NCI-H1105 treated with DMSO at 0.1 percent for 48 hours (cell line): ENCODE measurements around the gene SSC5D.

ENCODE experiments used
- DNase-seq: peaks from one replicate; lab custom pipeline; 2025; lab: John Stamatoyannopoulos, UW

Gene SSC5D

DNA sequence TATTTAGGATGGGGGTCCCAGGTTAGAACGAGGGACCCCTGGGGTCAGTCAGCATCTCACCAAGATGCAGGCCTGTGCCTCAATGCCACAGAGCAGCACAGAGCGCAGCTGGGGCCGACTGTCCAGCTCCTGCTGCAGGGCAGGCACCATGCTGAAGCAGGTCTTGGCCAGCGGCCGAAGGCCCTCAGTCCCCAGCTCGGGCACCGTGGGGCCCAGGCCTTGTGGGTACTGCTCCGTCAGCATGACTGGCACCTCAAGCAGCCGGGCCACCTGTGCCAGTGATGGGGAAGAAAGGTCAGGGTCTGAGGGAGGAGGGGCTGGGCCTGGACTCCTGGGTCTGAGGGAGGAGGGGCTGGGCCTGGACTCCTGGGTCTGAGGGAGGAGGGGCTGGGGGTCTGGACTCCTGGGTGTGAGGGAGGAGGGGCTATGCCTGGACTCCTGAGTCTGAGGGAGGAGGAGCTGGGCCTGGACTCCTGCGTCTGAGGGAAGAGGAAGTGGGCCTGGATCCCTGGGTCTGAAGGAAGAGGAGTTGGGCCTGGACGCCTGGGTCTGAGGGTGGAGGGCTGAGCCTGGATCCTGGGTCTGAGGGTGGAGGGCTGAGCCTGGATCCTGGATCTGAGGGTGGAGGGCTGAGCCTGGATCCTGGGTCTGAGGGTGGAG, 32.5 kb upstream of the SSC5D start:
- no peak for DNase-seq

DNA sequence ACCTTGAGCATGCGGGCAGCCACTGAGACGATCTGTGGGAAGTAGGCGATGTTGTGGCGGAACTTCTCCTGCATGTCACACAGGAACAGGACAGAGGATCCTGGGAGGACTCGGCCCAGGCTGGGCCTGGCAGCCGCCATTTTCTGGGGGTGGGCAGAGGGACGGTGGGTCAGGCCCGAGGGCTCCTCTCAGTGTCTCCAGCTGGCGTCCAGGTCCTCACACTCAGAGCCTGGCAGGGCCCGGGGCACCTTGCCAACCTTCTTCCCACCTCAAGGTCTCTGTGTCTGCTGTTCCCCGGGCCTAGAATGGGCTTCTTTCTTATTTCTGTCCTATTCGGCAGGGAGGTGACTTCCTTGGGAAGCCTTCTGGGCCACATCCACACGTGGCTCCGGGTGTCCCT, 31.9 kb upstream of the SSC5D start:
- DNase-seq = no peak

DNA sequence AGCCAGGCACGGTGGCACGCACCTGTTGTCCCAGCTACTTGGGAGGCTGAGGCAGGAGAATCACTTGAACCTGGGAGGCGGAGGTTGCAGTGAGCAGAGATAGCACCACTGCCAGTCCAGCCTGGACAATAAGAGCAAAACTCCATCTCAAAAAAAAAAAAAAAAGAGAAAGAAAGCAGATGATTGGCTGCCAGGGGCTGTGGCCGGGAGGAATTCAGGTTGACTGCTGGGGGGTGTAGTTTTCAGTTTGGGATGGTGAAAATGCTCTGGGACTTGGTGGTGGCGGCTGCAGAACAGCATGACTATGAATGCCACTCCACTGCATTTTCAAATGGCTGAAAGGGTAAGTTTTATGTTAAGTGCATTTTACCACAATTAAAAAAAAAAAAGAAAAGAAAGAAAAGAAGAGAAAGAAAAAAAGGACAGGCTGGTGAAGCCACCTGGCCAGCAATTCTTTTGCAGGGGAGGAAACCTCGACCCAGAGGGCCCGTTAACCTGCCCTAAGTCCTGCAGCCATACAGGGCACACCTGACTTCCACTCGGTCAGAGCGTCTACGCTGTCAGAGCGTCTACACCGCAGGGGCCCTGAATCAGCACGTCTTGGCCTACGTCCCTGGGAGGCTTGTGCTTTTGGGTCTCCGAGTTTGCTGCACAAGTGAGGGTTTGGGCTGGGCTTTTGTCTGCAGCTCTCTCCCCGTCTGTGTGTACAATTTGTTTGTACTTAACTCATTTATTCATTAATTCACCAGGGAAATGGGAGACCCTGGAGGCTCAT, 30.4 kb upstream of the SSC5D start:
- DNase-seq = no peak

DNA sequence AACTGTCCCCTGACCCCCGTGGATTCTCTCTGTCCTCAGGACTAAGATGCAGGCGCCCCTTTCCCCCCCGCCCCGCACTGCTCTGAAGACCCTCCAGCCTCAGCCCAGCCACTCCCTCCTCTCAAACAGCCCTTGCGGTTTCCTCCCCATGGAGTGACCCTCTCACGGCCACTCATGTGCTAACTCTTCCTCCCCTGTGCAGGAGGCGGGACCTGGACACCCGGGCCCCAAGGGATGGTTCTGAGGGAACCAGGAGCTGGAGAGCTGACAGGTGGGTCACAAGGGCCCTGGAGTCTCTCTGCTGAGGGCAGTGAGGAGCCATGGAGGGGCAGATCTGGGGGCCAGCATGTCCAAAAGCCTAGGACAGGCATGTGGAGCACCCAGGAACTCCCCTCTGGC, 28.7 kb upstream of the SSC5D start:
- no peak for DNase-seq

DNA sequence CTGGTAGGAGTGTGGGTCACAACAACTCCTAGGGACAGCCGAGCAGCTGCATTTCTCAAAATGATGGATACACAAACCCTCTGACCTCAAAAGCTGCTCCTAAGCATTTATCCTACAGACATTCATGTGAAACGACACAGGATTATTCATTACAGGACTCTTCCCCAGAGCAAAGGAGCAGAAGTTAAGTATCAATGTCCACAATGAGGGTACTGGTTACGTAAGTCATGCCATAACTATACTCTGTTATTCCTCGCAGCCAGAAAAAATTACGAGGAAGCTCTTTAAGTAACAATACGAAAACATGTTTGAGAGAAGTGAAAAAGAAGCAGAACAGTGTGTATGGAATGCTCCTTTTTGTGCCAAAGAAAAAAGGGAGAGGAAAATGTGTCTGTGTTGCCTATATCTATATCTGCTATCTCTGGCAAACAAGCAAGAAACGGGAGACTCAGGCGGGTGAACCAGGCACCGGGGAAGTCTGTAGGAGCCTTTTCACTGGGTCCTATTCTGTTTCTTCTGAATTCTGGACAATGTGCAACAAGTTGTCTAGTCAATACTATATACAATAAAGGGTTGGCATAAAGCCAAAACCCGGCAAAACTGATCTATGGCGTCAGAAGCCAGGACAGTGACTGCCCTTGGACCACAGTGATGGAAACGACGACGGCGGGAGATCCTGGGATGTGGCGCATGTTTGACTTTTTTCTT, 28.1 kb upstream of the SSC5D start:
- no peak for DNase-seq

DNA sequence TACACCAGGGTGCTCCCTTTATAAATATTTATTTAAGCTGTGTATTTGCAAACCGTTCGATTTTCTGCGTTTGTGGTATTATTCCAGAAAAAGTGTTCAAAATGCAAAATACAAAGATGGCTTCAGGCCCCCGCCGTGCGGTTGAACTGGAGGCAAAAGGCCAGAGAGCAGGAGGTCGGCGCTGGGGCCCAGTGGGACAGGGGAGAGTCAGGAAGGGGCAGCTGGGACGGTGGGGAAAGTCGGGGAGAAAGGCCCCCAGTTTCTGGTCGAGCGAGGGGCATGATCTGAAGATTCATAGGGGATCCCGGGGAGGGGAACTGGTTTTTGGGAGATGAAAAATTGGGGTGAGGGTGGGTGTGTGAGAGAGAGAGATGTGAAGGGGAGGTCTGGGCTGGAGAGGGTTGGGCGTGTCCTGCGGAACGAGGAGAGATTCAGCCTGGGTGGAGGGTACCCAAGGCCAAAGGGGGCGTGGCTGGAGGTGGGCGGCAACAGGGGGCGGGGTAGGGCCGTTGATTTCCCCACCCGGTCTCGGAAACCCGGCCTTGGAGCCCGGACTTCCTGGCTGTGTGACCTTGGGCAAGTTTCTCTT, 27.5 kb upstream of the SSC5D start:
- DNase-seq = peak; percentile 18

DNA sequence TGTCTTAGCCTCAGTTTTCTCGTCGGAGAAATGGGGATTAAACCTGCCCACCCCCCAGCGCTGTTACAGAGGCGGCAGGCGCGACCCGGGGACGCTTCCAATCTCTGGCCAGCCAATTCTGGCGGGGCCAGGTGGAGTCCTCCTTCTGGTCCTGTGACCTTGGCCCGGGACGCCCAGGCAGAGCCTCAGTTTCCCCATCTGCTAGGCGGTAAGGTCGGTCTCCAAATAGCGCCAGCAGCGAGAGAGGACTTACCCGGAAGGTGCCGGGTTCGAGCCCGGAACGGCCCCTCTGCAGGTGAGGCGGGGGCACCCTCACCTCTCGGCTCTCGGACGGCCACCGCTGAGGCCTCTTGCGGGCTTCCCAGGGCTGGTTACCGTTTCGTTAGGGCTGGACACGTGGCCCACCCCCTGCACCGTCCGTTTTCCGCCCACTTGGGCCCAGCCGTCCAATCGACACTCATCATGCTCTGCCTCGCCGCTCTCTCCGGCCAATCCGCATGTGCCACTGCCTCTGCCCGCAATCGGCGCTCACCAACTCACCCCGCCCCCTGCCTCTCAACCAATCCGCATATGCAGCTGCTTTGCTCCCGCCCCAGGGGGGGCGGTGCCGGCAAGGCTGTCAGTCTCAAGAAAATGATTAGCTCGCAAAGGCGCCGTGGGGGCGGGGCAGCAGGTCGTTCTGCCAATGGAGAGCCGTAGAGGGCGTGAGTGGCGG, 26.8 kb upstream of the SSC5D start, which contains the start of gene ISOC2:
Gene ISOC2, minus strand, starts transcription at position 384 of the 715 bp plus-strand sequence. CDS start 5,156 bp downstream, outside the sequence.
- DNase-seq = peak; percentile 99

DNA sequence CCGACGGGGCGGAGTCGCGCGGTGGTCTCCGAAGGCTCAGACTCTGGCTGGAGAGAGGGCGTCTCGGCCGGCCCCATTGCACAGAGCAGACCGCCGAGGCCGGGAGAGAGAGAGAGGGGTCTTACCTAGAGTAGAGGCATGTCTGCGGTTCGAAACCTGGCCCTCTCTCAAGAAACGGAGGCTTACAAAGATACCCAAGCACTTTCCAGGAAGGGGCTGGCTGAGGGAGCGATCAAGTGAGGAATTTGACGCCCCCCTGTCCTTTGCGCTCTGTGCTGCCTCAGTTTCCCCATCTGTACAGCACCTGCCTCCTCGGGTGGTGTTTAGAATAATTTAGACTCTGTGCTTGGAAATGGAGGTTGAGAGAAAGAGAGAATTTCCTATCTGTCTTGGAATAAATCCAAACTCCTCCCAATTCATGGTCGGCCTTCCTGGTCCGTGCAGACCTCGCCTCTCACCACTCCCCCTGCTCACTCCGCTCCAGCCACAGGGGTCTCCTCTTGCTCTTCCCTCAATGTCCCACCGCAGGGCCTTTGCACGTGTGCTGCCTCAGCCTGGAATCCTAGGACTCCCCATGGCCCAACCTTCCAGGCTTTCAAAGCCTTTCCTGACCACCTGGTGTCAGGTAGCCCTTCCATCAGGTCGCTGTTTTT, 26.1 kb upstream of the SSC5D start:
- no peak for DNase-seq

DNA sequence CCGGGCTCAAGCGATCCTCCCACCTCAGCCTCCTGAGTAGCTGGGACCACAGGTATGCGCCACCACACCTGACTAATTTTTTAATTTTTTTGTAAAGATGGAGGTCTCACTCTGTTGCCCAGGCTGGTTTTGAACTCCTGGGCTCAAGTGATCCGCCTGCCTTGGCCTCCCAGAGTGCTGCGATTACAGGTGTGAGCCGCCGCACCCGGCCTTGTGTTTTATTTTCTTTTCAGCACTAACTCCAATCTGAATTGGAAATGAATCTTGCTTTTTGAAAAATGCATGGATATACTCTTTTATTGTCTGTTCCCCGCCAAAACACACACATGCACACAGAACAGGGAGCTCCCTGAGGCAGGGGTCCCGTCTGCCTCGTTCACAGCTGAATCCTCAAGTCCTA, 25.5 kb upstream of the SSC5D start:
- no peak for DNase-seq

DNA sequence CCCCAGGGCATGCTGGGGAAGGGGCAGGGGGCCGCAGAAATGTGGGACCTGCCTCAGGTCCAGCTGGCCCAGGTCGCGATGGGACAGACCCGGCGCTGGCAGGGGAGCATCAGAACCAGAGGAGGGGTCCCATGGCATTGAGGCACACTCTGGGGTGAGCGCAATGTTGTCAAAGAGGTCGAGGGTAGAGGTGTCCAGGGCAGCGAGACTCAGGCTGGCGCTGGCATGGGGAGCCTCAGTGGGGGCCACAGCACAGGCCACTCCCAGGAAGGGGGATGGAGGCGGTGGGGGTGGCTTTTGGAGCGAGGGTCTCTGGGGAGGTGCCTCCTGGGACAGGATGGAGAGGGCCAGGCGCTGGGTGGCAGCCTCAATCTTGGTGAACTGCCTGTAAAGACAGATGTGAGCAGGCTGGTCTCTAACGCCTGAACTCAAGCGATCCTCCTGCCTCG, 24.6 kb upstream of the SSC5D start:
- DNase-seq = no peak

DNA sequence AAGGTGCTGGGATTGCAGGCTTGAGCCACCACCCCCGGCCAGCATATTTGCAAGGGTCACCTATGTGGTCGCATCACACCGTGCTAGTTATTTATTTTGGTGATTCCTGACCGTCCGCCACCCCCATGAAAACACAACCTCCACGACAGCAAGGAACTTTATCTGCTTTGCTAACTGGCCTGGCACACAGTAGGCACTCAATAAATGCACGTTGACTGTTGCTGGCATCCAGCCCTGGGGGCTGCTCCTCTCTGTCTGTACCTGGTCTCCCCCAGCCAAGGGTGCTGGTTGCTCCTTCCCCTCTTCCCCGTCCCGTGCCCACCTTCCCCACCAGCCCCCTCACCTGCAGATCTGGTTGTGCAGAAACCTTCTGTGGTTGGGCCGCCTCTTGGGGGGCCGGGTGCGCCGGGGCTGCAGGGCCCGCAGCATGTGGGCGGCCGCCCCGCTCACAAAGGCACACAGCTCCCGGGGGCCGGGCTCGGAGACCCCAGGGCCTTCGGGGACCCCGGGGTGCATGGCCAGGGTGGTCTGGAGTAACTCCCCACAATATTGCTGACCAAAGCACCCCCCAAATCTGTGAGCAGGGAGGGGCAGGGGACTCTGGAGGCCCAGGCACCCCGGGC, 24.1 kb upstream of the SSC5D start:
- DNase-seq = no peak

DNA sequence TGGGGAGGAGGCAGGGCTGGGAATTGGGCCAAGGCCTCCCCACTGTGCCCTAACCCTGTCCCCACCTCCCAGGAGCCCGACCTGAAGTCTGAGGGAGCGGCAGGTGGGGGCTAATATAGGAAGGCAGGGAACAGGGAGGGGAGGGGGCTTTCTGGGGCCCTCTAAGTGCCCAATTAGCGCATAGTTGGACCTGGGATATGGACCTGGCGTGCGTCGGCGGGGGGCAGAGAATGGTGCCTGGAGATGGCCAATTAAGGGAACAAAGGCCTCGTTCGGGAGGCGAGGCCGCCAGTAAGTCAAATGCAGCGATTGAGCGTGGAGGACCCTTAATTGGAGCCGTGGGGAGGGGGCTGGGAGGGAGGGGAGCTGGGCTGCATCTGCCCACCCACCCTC, 23.6 kb upstream of the SSC5D start, which contains the start of gene C19orf85:
Gene C19orf85, minus strand, starts transcription at position 90 of the 393 bp plus-strand sequence. CDS start 197 bp downstream, outside the sequence.
- no peak for DNase-seq

DNA sequence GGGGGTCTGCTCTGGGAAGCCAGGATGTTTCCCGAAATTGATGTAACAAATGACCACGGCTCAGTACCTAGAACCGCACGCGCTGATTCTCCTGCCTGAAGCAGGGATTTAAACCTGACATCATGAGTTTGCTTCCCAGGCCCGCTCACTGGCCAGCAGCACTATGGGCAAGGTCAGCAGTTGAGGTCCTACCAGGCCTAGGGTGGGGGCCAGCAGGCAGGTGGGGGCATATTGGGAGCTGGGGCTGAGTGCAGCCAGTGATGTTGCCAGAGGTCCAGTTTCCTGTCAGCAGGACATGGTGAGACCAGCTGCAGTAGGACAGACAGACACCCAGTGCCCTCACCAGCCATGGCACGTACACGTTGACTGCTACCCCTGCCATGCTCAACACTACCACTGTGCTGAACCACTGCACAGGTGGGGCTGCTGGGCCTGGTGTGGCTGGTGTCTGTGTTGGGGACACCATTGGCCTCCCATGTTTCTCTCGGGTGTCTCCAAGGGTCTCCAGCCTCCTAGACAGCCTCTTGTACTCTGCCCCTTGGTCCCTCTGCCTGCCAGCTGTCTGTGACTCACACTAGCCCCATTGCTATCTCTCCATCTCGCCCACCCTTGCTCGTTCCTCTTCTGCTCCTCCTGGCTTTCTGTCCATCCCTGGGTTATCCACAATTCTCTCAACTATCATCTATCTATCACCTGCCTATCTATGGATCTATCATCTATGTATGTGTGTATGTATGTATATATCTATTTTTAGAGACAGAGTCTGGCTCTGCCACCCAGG, 22.6 kb upstream of the SSC5D start:
- DNase-seq = no peak

DNA sequence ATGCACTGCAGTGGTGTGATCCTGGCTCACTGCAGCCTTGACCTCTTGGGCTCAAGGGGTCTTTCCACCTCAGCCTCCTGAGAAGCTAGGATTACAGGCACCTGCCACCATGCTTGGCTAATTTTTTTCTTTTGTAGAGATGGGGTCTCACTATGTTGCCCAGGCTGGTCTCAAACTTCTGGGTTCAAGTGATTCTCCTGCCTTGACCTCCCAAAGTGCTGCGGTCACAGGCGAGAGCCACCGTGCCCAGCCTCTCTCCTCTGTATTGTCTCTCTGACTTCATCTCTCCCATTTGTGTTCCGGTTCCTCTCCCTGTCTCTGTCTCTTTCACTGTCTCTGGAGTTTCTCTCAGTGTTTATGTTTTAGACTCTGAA, 22.0 kb upstream of the SSC5D start:
- no peak for DNase-seq

DNA sequence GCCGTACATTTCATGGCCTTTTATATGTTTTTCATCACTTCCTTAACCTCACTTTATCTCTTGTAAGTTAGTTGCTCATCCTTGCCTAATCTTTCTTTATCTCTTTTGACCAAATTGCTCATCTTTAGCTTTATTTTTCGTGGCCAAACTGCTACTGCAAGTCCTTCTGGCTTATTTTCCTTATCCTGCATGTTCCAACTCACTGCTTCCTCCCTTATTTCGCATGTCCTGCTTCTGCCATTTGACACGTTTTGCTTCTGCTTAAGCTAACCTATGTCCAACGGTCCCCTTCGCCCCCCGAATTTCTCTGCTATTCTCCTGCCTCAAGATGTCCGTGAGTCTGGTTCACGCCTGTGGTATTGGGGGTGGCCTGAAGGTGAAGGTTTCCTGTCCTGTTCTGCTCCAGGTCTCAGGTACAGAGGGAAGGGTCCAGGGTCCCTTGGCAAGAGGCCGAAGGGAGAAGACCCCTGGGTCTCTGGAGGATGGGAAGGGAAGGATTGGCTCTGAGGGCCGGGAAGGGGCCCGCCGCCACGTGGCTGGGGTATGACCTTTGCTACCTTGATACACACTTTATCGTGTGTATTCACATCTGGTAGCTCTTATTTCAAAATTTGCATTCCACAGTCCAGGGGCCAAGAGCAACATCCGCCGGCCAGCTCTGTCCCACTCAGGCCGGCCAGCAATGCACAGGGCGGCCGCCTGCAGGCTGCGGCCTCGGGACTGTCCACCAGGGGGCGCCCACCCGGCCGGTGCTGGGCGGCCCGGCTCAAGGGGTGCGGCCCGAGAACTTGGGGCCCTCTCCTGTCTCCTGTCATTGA, 20.8 kb upstream of the SSC5D start:
- no peak for DNase-seq

DNA sequence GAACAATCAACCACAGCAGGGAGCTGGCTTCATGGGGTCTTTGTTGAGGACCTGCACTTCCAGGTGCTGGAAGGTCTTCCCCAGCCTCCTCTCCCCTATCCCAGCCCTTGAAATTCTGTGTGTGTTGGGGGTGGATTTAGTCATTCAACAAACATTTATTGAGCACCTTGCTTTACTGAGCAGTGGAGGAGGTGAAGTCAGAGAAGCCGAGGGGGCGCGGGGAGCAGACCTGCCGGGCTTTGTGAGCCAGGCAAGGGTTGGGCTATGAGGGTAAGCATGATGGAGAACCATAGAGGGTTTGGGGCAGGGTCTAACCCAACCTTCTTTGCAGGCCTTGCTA, 20.2 kb upstream of the SSC5D start:
- DNase-seq = no peak

DNA sequence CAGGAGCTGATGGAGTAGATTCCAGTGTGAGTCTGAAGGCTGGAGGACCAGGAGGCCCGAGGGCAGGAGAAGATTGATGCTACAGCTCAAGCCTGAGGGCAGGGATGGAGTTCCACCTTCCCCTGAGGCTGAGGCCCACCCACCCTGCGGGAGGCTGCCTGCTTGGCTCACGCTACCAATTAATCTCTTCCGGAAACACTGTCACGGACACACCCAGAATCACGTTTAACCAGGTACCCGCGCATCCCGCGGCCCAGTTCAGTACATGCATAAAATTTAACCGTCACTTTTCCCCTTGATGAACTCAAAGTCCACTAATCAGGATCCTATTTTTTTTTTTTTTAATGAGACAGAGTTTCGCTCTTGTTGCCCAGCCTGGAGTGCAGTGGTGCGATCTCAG, 17.0 kb upstream of the SSC5D start:
- DNase-seq = no peak

DNA sequence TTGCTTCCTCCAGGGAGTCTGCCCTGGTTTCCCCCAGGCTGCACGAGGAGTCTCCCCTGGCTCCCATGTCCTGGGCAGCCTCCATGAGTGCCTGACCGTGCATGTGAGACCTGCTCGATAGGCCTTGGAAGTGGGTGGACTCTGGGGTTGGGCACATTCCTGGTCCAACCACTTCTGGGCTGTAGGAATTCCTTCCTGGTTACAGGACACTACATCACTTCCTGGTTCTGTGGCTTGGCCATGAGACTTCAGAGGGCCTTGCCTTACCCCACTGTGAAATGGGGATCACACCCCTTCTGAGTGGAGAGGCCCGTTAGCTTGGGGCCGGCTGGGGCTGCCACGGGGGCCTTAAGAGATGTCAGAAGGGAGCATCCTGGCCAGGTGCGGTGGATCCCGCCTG, 15.8 kb upstream of the SSC5D start:
- DNase-seq = no peak
